ENCODE measurements around the gene ARID5B.

Gene ARID5B

DNA sequence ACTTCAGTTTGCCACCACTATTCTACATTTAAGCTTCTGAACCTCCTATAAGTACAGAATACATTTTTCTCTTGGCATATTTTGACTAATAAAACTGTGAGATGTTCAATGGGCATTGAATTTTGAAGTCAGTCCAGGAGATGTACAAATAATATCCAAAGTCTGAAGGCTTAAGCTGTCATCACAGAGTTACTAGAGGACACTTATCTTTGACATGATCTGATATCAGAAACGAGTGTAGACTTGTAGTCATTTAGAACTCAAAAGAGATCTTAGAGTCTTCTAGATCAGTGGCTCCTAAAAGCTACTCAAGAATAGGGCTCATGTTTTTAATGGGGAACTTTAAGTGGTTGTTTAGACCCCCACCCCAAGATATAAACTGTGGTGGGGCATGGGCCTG, 160.5 kb downstream of the ARID5B start:
- in situ Hi-C loops (cut with MboI; ENCODE audit: low sequenced_read_pairs), result no loop called here

DNA sequence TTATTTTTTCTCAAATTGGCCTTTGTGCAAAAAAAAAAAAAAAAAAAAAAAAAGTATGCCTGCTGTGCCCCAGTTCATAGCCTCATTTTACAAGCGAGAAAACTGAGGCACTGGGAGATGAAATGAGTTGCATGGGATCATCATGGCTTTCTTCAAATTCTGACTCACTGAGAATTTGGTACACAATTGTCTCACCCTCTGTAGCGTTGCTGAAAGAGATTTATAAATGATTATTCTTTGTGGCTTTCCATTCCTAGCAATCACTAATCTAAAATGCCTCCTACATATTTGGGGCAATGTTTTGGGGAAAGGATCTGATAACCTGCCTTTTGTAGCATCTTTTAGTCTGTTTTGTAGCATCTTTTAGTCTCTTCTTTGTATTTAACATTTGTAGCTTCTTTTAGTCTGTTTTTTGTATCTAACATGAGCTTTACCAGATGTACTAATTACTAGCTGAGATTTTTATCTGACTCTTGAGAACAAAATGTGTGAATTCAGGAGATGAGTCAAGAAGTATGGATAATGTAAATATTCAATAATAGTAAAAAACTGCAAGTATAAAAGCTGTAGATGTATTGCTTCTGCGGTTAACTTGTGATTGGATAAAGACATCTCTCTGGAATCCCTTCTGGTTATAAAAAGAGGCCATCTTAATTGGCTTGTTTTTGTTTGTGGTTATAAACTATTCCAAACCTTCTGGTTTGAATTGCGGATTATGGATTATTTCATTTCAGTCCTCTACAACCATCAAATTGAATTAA, 161.4 kb downstream of the ARID5B start:
- in situ Hi-C loops (cut with MboI; ENCODE audit: low sequenced_read_pairs), result no loop called here

GRCh38 chr10:62063795-62064472, 162.4 kb downstream of the ARID5B start:
- in situ Hi-C loops (cut with MboI; ENCODE audit: low sequenced_read_pairs), result no loop called here

DNA sequence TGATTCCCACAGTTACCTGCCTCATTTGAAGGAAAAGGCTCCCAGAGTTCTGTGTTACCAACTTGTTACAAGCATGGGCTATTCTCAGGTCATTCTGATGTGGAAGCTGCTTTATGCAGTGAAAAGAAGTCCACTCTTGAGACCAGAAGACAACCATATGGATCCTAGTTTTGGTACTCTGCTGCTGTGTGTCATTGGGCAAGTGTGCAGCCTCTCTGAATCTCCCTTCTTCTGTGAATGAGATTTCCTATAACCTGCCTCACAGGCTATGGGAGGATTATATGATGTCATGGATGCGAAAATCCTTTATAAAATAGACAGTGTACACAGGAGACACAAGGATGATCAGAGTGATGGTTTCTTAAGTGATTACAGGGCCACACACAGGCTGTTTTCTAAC, 166.1 kb downstream of the ARID5B start:
- in situ Hi-C loops (cut with MboI; ENCODE audit: low sequenced_read_pairs), result no loop called here

GRCh38 chr10:62068464-62068863, 167.0 kb downstream of the ARID5B start:
- in situ Hi-C loops (cut with MboI; ENCODE audit: low sequenced_read_pairs), result no loop called here

GRCh38 chr10:62069452-62070178, 168.1 kb downstream of the ARID5B start:
- in situ Hi-C loops (cut with MboI; ENCODE audit: low sequenced_read_pairs), result no loop called here

- in situ Hi-C loops (cut with MboI; ENCODE audit: low sequenced_read_pairs), result no loop called here
Measured at GRCh38 chr10:62071846-62072281, 170.4 kb downstream of the ARID5B start.

DNA sequence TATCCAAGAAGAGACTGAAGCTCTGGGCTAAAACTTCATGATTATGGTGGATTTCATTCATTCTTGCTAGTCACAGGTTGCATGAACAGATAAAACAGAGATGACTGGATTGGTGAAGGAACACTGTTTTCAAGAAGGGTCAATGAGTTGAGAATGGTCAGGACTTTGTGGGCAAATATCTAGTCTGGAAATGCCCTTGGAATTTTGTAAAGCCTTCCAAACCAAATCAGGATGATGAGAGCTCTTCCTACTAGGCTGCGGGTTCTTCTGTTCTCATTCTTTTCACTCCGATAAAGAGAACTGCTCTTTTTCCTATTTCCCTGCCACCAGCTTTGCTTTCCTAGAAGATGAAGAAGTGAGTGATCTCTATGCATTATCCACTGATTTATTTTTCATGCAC, 171.4 kb downstream of the ARID5B start:
- in situ Hi-C loops (cut with MboI; ENCODE audit: low sequenced_read_pairs), result no loop called here

DNA sequence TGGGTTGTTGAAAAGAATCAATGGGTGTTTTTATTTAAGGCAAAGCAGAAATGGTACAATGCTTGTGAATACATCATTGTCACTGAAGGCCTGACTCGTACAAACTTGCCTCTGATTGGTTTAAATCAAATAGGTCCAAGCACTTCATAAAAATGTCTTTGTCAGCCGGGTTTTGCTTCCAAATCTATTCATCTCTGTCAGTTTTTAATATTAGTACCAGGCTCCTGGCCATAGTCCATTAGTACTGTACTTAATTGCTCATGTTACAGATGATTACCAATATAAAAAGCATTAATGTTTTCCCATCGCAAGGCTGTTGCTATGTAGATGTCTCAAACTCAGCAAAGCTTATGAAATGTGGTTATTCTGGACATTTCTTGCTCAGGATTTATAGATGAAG, 171.9 kb downstream of the ARID5B start:
- in situ Hi-C loops (cut with MboI; ENCODE audit: low sequenced_read_pairs), result no loop called here

GRCh38 chr10:62075414-62075813, 173.9 kb downstream of the ARID5B start:
- in situ Hi-C loops (cut with MboI; ENCODE audit: low sequenced_read_pairs), result no loop called here

GRCh38 chr10:62075912-62076311, 174.4 kb downstream of the ARID5B start:
- in situ Hi-C loops (cut with MboI; ENCODE audit: low sequenced_read_pairs), result no loop called here

GRCh38 chr10:62076891-62077290, 175.4 kb downstream of the ARID5B start:
- in situ Hi-C loops (cut with MboI; ENCODE audit: low sequenced_read_pairs), result no loop called here

GRCh38 chr10:62077330-62078015, 176.0 kb downstream of the ARID5B start:
- in situ Hi-C loops (cut with MboI; ENCODE audit: low sequenced_read_pairs), result no loop called here

- in situ Hi-C loops (cut with MboI; ENCODE audit: low sequenced_read_pairs), result no loop called here
Measured at GRCh38 chr10:62079885-62080559, 178.5 kb downstream of the ARID5B start.

DNA sequence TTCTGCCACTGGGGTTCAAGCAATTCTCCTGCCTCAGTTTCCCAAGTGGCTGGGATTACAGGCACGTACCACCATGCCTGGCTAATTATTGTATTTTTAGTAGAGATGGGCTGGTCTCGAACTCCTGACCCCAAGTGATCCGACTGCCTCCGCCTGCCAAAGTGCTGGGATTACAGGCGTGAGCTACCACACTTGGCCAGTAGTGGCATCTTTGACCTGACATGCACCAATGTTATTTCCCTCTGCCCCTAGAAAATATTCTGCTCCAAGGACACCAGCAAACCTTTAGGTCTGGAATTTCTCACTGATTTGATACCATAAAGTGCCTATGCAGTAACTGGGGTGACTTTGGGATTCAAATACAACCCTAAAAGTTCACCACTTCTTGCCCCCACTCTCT, 179.4 kb downstream of the ARID5B start:
- in situ Hi-C loops (cut with MboI; ENCODE audit: low sequenced_read_pairs), result no loop called here

DNA sequence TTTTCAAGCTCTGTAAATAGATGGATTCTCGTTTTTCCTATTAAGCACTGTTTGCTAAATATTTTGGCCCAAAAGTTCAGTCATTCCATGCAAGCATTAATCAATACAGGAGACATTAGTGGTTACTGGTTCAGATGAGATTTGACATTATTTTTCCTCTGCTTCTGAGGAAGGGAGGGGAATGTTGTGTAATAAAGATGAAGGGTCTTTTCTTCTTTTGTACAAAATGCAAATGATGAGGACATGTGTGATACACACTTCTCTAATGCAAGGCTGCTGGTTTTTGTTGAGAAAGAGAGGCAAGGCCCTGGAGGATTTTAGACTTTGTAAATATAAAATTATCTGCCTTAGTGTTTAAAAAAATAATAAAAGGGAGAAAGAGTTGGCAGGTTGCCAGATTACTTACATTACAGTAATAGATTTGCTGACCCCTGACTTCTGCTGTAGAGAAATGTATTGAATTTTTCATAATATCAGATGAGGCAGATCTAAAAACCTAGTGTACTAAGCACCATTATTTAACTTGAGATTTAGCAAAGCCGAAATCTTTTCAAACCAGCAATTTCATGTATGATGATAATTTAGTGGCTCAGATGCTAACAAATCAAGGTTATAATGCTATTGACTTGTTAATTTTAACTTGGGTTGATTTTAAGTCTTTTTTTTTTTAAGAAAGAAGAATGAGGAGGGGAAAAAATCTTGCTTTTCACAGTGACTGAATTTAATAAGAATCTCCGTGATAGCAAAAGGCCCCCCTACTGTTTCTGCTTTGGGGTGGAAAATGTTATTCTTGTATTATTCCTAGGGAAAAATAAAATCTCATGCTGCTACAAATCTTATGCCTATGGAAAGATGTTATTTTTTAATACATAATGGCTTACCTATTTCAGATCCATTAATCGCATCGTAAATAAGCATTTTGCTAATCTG, 180.1 kb downstream of the ARID5B start:
- in situ Hi-C loops (cut with MboI; ENCODE audit: low sequenced_read_pairs), result no loop called here

DNA sequence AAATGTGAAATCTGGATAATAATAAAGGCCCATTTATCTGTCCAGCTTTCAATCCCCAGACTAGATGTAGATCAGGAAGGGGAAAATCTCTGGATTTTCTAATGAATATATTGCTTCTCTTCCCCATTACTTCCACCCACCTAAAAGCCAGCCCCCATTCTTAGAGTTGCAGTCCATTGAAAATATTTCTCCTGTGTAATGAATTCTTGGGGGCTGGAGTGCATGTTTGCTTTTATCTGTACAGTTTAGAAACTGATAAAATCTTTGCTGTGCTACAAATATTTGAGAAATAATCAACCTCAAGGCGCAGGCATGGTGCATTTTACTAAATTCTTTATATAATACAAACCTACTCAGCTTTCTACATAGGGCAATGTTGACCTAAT, 180.8 kb downstream of the ARID5B start:
- in situ Hi-C loops (cut with MboI; ENCODE audit: low sequenced_read_pairs), result no loop called here

DNA sequence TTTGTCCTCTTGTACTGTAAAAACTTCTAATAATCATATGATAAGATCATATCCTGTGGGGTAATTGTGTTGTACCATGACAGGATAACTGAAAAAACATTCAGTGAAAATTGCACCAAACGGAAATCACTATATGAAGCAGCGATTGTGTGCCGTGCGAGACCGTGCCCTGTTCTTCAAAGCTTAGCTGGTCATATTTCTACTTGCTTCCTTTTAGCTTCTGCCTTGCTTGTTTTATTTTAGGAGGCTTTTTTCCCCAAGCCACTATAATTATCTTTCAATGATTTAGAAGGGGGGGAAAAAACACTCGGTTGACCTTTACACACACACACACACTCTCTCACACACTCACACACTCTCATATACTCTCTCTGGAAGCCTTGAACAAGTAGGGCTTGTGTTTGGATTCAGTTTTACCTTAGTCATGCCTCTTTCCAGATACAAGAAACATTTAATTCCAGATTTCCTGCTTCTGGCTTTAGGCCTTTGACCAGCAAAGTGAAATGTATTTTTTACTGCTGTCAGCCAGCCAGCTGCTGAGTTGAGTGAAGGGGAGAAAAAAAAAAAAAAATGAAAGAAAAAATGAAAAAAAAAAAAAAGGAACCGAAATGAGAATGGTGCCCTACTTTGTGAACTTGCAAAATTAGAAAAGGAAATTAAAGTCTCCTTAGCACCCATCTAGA, 181.4 kb downstream of the ARID5B start:
- in situ Hi-C loops (cut with MboI; ENCODE audit: low sequenced_read_pairs), result no loop called here
